BE2C (cell line): Measurements from ENCODE around the gene ATP8A2.
"Not testable (repeated sequence)": the region's sequence is repeated elsewhere in the genome, so short reads cannot be mapped to it uniquely, and the experiment has no call there.

ENCODE experiments used
- DNase-seq: peaks from one replicate; pipeline ENCODE4 v3.0.0-alpha.2; 2020
- H3K27me3 ChIP-seq: fragments of 250-450 bp; sonication (Bioruptor Pico); 2 replicates; pipeline ENCODE4 v1.5.1; 2020; ENCODE audit warnings: mild to moderate bottlenecking
- H3K36me3 ChIP-seq: fragments of 250-450 bp; sonication (Bioruptor Pico); 2 replicates; pipeline ENCODE4 v1.5.1; 2020; ENCODE audit warnings: mild to moderate bottlenecking
- H3K4me1 ChIP-seq: fragments of 250-450 bp; sonication (Bioruptor Pico); 2 replicates; pipeline ENCODE4 v1.5.1; 2020
- H3K4me3 ChIP-seq: 2 replicates; pipeline ENCODE4 v1.5.1; 2011; ENCODE audit warnings: low read depth, low read length
- H3K9me3 ChIP-seq: fragments of 250-450 bp; sonication (Bioruptor Pico); 2 replicates; pipeline ENCODE4 v1.5.1; 2020
- TF ChIP-seq, protein P1 (sequence below): IDR thresholded peaks from 2 replicates; pipeline ENCODE4 v1.5.1; 2012; ENCODE audit warnings: mild to moderate bottlenecking, low read depth, low read length

ATP8A2 gene

DNA sequence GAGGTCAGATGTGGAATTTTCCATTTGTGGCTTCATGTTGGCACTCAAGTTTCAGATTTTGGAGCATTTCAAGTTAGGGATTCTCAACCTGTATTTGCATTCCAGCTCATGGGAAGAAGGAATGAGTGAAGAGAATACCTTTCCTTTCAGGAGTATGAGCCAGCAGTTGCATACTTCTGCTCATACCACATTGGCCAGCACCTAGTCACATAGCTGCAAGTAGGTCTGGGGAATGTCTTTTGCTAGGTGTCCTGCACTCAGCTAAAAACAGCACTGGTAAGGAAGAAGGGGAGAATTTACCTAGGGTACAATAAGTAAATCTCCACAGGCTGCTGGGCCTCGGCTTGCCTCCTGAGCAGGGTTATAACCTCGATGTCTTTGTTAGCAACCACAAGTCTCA, 24.6 kb upstream of the ATP8A2 start:
- H3K27me3 ChIP-seq = peaks cover 9% of the 10 kb centered on the region; the same call in 1 of the 2 replicates
- H3K4me3 ChIP-seq = no peak overlapping the region
- H3K4me1 ChIP-seq = no peaks in the 10 kb centered on the region
- no peaks in the 10 kb centered on the region for H3K9me3 ChIP-seq
- DNase-seq = no peak
- H3K36me3 ChIP-seq = no peaks in the 10 kb centered on the region
- TF ChIP-seq, protein P1, sequence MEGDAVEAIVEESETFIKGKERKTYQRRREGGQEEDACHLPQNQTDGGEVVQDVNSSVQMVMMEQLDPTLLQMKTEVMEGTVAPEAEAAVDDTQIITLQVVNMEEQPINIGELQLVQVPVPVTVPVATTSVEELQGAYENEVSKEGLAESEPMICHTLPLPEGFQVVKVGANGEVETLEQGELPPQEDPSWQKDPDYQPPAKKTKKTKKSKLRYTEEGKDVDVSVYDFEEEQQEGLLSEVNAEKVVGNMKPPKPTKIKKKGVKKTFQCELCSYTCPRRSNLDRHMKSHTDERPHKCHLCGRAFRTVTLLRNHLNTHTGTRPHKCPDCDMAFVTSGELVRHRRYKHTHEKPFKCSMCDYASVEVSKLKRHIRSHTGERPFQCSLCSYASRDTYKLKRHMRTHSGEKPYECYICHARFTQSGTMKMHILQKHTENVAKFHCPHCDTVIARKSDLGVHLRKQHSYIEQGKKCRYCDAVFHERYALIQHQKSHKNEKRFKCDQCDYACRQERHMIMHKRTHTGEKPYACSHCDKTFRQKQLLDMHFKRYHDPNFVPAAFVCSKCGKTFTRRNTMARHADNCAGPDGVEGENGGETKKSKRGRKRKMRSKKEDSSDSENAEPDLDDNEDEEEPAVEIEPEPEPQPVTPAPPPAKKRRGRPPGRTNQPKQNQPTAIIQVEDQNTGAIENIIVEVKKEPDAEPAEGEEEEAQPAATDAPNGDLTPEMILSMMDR = no peak

DNA sequence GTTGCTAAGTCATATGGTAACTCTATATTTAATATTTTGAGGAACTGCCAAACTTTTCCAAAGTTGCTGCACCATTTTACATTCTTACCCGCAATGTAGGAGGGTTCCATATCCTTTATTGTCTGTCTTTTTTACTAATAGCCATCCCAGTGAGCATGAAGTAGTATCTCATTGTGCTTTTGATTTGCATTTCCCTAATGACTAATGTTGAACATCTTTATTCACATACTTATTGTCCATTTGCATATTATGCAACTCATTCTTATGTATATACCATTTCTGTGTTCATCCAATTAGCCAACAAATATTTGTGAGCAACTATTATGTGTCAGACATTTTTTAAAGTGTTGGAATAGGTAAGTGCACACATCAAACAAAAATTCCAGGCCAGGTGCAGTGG, 20.4 kb upstream of the ATP8A2 start:
- no peak for DNase-seq
- Histone ChIP-seq H3K36me3 (no peaks in the 10 kb centered on the region), H3K27me3 (peaks cover 6% of the 10 kb centered on the region; the same call in 1 of the 2 replicates), H3K4me1 (no peaks in the 10 kb centered on the region), H3K9me3 (no peaks in the 10 kb centered on the region), H3K4me3 (no peak overlapping the region)
- TF ChIP-seq, protein P1 = no peak

DNA sequence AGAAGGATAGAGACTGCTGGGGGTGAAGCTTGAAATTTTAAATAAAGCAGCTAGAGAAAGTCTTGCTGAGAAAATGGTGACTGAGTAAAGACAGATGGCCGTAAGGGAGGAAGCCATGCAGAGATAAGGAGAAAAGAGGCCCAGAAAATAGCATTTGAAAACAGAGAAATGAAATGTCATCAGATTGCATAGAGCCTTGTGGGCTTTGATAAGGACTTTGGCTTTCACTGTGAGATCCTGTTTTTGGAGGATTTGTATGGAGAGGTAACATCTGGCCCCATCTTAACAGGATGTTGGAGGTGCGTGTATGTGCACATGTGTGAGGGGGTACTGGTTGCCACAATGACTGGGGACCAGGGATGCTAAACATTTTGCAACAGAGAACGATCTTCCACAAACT, 19.5 kb upstream of the ATP8A2 start:
- Histone ChIP-seq H3K27me3 (peaks cover 3% of the 10 kb centered on the region; the same call in 1 of the 2 replicates), H3K4me3 (no peak overlapping the region), H3K9me3 (no peaks in the 10 kb centered on the region), H3K36me3 (no peaks in the 10 kb centered on the region), H3K4me1 (no peaks in the 10 kb centered on the region)
- TF ChIP-seq, protein P1 = no peak
- DNase-seq = no peak

DNA sequence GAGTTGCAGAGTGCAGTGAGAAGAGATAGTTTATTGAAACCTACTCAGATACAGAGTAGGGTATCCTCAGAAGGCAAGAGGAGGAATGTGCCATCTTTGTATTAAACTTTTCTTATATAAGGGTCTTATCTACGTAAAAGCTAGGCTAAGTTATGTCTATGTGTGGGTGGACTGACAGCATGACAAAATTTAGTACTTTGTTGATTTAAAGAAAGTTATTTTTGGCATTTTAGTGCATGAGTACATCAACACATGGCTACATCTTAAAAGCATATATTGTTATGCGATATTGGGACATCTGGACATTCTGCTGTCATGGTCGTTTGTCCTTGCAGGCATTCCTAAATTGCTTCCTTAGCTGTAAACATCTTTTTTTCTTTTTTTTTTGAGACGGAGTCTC, 19.0 kb upstream of the ATP8A2 start:
- Histone ChIP-seq H3K4me1 (no peaks in the 10 kb centered on the region), H3K27me3 (no peaks in the 10 kb centered on the region), H3K36me3 (no peaks in the 10 kb centered on the region), H3K4me3 (no peak overlapping the region), H3K9me3 (no peaks in the 10 kb centered on the region)
- DNase-seq = no peak
- TF ChIP-seq, protein P1 = no peak

DNA sequence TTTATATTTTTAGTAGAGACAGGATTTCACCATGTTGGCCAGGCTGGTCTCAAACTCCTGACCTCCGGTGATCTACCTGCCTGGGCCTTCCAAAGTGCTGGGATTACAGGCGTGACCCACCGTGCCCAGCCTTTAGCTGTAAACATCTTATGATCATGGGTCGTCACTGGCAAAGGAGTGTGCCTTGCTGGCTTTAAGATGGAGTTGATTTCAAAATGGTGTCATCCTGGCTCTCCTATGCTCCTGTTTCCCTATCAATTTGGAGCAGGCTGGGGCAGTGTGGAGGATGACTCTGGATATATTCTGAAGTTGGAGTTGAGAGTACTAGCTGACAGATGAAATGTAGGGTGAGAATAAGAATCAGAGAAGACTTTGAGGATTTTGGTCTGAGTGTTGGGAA, 18.4 kb upstream of the ATP8A2 start:
- TF ChIP-seq, protein P1 = no peak
- H3K4me3 ChIP-seq = no peak overlapping the region
- no peaks in the 10 kb centered on the region for H3K9me3 ChIP-seq
- H3K27me3 ChIP-seq = no peaks in the 10 kb centered on the region
- no peak for DNase-seq
- H3K4me1 ChIP-seq = no peaks in the 10 kb centered on the region
- no peaks in the 10 kb centered on the region for H3K36me3 ChIP-seq

DNA sequence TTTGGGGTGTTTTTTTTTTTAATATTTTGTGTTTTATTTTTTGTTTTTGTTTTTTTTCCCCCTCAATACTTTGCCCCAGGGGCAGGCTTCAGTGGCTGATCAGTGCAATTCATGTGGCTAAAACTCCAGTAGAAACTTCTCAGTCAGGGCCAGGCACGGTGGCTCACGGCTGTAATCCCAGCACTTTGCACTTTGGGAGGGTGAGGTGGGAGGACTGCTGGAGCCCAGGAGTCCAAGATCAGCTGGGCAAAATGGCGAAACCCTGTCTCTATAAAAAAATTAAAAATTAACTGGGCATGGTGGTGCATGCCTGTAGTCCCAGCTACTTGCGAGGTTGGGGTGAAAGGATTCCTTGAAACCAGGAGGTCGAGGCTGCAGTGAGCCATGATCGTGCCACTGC, 17.4 kb upstream of the ATP8A2 start:
- TF ChIP-seq, protein P1 = no peak
- no peaks in the 10 kb centered on the region for H3K27me3 ChIP-seq
- no peak for DNase-seq
- no peaks in the 10 kb centered on the region for H3K4me1 ChIP-seq
- H3K36me3 ChIP-seq = no peaks in the 10 kb centered on the region
- no peaks in the 10 kb centered on the region for H3K9me3 ChIP-seq
- no peak overlapping the region for H3K4me3 ChIP-seq

DNA sequence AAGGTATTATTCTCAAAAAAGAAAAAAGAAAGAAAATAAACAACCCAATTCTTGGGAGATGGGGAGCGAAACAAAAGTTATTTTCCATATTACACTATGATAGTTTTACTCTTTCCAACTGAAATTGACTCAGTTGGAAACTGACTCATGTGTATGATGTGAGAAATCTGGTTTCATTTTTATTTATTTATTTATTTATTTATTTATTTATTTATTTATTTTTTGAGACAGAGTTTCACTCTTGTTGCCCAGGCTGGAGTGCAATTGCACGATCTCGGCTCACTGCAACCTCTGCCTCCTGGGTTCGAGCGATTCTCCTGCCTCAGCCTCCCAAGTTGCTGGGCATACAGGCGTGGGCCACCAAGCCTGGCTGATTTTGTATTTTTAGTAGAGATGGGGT, 11.3 kb upstream of the ATP8A2 start:
- not testable (repeated sequence) for H3K4me1 ChIP-seq, H3K9me3 ChIP-seq, H3K27me3 ChIP-seq, H3K36me3 ChIP-seq, H3K4me3 ChIP-seq, DNase-seq
